Heart right ventricle (tissue), 16 donors: ENCODE results near the gene RPSA. TPM values are rescaled to one million over a fixed set of nuclear protein-coding genes. Genes with fewer than 3 reads are reported as not detected.

ENCODE experiments used
- ATAC-seq, 8 donors: fragments of 200-7000 bp; cut with Tn5 transposase; one replicate each; pipeline ENCODE4 v1.9.1; 2020; ENCODE audit warnings: mild to moderate bottlenecking in 8 of 8, moderate library complexity in 8 of 8, moderate number of reproducible peaks in 1 of 8
- DNase-seq, 2 donors: peaks; one replicate each; pipeline ENCODE4 v3.0.0-alpha.2; 2020
- H3K27ac ChIP-seq, 10 donors: fragments of 200-600 bp; sonication (generic) in 2 of 10; one replicate each; pipeline versions ENCODE4 v1.5.0 to v1.8.0; 2020 to 2022; ENCODE audit warnings: mild to moderate bottlenecking in 3 of 10
- H3K27me3 ChIP-seq, 7 donors: fragments of 200-600 bp; one replicate each; pipeline ENCODE4 v1.8.0; 2021 to 2022; ENCODE audit warnings: mild to moderate bottlenecking in 2 of 7
- H3K36me3 ChIP-seq, 9 donors: fragments of 200-600 bp; sonication (generic) in 1 of 9; one replicate each; pipeline versions ENCODE4 v1.5.0 to v1.8.0; 2020 to 2022; ENCODE audit warnings: mild to moderate bottlenecking in 2 of 9
- H3K4me1 ChIP-seq, 9 donors: fragments of 200-600 bp; sonication (generic) in 1 of 9; one replicate each; pipeline versions ENCODE4 v1.5.0 to v1.8.0; 2020 to 2022; ENCODE audit warnings: mild to moderate bottlenecking in 4 of 9
- H3K4me3 ChIP-seq, 10 donors: fragments of 200-600 bp; sonication (generic) in 2 of 10; one replicate each; pipeline versions ENCODE4 v1.5.0 to v1.8.0; 2020 to 2022; ENCODE audit warnings: mild to moderate bottlenecking in 7 of 10, moderate library complexity in 2 of 10
- H3K9me3 ChIP-seq, 11 donors: fragments of 200-600 bp in 10 of 11; sonication (generic) in 2 of 11; one replicate each; pipeline versions ENCODE4 v1.5.0 to v1.8.0; 2013 to 2022; ENCODE audit warnings: mild to moderate bottlenecking in 2 of 11, control low read depth in 1 of 11, moderate library complexity in 1 of 11
- WGBS, 2 donors: extraction: QIAGEN DNeasy Blood & Tissue Kit; methylation state at CpG; one replicate each; pipeline ENCODE4 v1.1.7; 2013; ENCODE audit warnings: inconsistent platforms in 1 of 2; 5-methylcytosine and 5-hydroxymethylcytosine counted together
- intact Hi-C, 10 donors: fragments of 100-400 bp; cut with DNase I; formaldehyde crosslinking; loops; one replicate each; pipeline versions ENCODE4 v1.11.1 to v1.14.2; 2022
- polyA plus RNA-seq, 2 donors: library from polyadenylated mRNA; stranded (reverse); fragments of 200-250 nt; gene quantifications; one replicate each; pipeline ENCODE4 v1.2.3, GENCODE V29; 2013
- total RNA-seq, 10 donors: library from RNA; stranded (reverse); fragmentation: NEBNext Ultra II Directional in 3 of 10; extraction: Animal tissue kit (Norgen Biotek cat#: 25700) in 3 of 10; gene quantifications; one replicate each; pipeline versions ENCODE4 v1.2.1 to v1.2.4, GENCODE V29; 2021 to 2023
- TF ChIP-seq, protein P1 (sequence below), 9 donors: fragments of 200-600 bp; sonication (generic) in 2 of 9; IDR thresholded peaks; one replicate each; pipeline versions ENCODE4 v1.5.0 to v1.8.0; 2021 to 2022; ENCODE audit warnings: antibody characterized with exemption in 9 of 9, mild to moderate bottlenecking in 5 of 9, moderate library complexity in 1 of 9
- donor health status: Arrhythmogenic right ventricular cardiomyopathy.
- donor health status: ischemic (EF 13 %, LVEDD 7.1; RV severe dilation, severe dysfunction).
- donor health status: healthy with polysubstance abuse.
- donor health status: DM: no; HTN: yes; CAD: no.
- donor health status: DM: no; HTN: no; CAD: no.
- donor health status: ischemic (EF 25% LVEDD 6.9; RV normal size, moderate dysfunction).
- donor health status: ischemic (EF 25% LVEDD 5.7; RV mildly dilated, moderate dysfunction).
- donor health status: healthy.
- donor health status: DM: yes; HTN: yes; CAD: no.
- donor health status: Ischemic cardiomyopathy.
- donor health status: ischemic (EF 35%, LVEDD 5.7; RV mildly dilated, moderate dysfunction).
- donor health status: nonischemic (EF 11% LVEDD 7.7; RV severe dilation, severe dysfunction).
- donor health status: DM: yes; HTN: yes; CAD: no.
- donor health status: PGD.
- donor health status: ischemic (EF 29% LVEDD 5.4; RV normal size, mild dysfunction).
- donor health status: nonischemic (EF 23%, LVEDD 6.1; RV moderate dilation, normal function).

Gene RPSA
- total and polyA plus RNA-seq, 12 donors: 350 to 1,493 (median 410) TPM

- H3K27ac ChIP-seq: peak within 1 kb of the TSS; percentile 36 to 96 (median 89)
- peak; percentile 67 to 78 for DNase-seq
Measured at GRCh38 chr3:39383045-39383880, 23.3 kb upstream of the RPSA start, which contains the start of gene SLC25A38. SLC25A38 (plus strand) TSS chr3:39383370; CDS start chr3:39383725, 355 bp downstream.

DNA sequence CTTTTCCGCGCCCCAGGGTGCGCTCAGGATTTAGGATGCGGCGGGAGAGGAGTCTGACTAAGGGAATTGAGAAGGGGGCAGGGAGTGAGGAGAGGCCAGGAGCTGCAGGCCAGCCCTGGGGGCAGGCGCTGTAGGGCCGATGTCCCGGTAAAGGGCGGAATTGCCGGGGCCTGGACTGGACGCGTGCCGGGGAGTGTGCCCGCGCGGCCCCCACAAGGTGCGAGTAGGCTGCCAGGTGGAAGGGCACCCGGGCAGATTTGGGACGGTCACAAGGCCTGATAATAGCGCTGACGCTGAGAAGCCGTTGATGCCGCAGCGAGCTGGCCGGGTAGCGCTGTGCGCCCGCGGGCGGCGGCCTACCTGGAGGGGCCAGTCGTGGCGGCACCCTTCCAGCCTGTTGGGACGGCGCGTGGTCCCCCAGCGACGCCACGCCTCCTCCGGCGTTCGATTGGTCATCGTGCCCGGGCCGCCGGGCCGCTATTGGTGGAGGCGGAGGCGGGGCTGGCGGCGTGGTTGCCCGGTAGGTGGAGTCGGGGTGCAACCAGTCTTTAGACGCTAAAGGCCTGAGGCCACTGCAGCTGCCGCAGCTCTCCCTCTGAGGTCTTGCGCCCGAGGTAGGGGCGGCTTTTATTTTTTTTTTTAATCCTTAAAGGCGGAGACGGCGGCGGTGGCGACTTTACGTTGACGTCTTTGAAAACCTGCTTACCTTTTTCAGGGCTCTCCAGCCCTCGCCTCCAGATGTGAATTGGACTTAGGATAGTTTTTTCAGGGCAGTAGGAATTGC lies 22.4 kb upstream of the RPSA start:
- 1% methylated on average over 63 to 66 of the region's 66 CpGs for WGBS, 2 donors
- peaks cover 0 to 1% (median 0%) of the 10 kb centered on the region in 9 donors for H3K36me3 ChIP-seq
- peak overlapping the region; percentile 61 to 93 (median 80) for H3K4me3 ChIP-seq
- no peaks in the 10 kb centered on the region for H3K9me3 ChIP-seq
- peaks cover 10 to 40% (median 23%) of the 10 kb centered on the region in 9 donors for H3K4me1 ChIP-seq
- intact Hi-C loops: loop anchor here in 4 of 10 donors (1.0 to 10.0 kb wide), 4 partner anchors 22 to 279 kb away; partner anchors contain the start of genes GORASP1 (in 1 of the 4), RPSA (in 1 of the 4) and TTC21A (in 1 of the 4)
- DNase-seq (peak; percentile 95 to 97), ATAC-seq (peak; percentile 96 to 99 (median 98))
- no peaks in the 10 kb centered on the region for H3K27me3 ChIP-seq
- TF ChIP-seq, protein P1, sequence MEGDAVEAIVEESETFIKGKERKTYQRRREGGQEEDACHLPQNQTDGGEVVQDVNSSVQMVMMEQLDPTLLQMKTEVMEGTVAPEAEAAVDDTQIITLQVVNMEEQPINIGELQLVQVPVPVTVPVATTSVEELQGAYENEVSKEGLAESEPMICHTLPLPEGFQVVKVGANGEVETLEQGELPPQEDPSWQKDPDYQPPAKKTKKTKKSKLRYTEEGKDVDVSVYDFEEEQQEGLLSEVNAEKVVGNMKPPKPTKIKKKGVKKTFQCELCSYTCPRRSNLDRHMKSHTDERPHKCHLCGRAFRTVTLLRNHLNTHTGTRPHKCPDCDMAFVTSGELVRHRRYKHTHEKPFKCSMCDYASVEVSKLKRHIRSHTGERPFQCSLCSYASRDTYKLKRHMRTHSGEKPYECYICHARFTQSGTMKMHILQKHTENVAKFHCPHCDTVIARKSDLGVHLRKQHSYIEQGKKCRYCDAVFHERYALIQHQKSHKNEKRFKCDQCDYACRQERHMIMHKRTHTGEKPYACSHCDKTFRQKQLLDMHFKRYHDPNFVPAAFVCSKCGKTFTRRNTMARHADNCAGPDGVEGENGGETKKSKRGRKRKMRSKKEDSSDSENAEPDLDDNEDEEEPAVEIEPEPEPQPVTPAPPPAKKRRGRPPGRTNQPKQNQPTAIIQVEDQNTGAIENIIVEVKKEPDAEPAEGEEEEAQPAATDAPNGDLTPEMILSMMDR (IDR thresholded peaks at IDR 0.05): peak in 6 of 9 donors; percentile 19 to 44 (median 34)
- H3K27ac ChIP-seq: peak overlapping the region; percentile 36 to 96 (median 89)

More at GRCh38 chr3:39383045-39383880, 23.3 kb upstream of the RPSA start, which contains the start of gene SLC25A38:
- H3K36me3 ChIP-seq: no peaks in the 10 kb centered on the region
- intact Hi-C loops: loop anchor here in 3 of 10 donors (10.0 kb wide), 3 partner anchors 238 to 278 kb away; partner anchors contain the start of genes GORASP1 (in 1 of the 3) and TTC21A (in 1 of the 3)
- TF ChIP-seq, protein P1 (IDR thresholded peaks at IDR 0.05): peak in 5 of 9 donors; percentile 21 to 51 (median 35)
- H3K27me3 ChIP-seq: no peaks in the 10 kb centered on the region
- 0 to 1% methylated on average over 62 of the region's 62 CpGs for WGBS, 2 donors
- H3K4me1 ChIP-seq: peaks cover 10 to 40% (median 23%) of the 10 kb centered on the region in 9 donors
- H3K4me3 ChIP-seq: peak within 1 kb of the TSS; percentile 61 to 93 (median 80)
- no peaks in the 10 kb centered on the region for H3K9me3 ChIP-seq
- peak; percentile 74 to 85 (median 80) for ATAC-seq

- H3K36me3 ChIP-seq: peaks cover 0 to 7% (median 0%) of the 10 kb centered on the region in 9 donors
- ATAC-seq (no peak), DNase-seq (no peak)
- TF ChIP-seq, protein P1 (IDR thresholded peaks at IDR 0.05): no peak
- 75 to 76% methylated on average over 14 of the region's 14 CpGs for WGBS, 2 donors
- no peaks in the 10 kb centered on the region for H3K9me3 ChIP-seq
- H3K4me1 ChIP-seq: peaks cover 10 to 41% (median 23%) of the 10 kb centered on the region in 9 donors
- intact Hi-C loops: loop anchor here in 4 of 10 donors (1.0 to 10.0 kb wide), 4 partner anchors 22 to 280 kb away; partner anchors contain the start of genes GORASP1 (in 1 of the 4), RPSA (in 1 of the 4) and TTC21A (in 1 of the 4)
- peak overlapping the region in 8 of 10 donors; percentile 83 to 96 (median 91) for H3K27ac ChIP-seq
- peak overlapping the region; percentile 61 to 93 (median 80) for H3K4me3 ChIP-seq
- H3K27me3 ChIP-seq: no peaks in the 10 kb centered on the region
Measured at GRCh38 chr3:39384665-39385000, 21.9 kb upstream of the RPSA start.
